Activated T-cell treated with anti-CD3 and anti-CD28 coated beads, Interleukin-2, amount 50 U/mL, for 48 hours (primary cell): ENCODE results near the gene SULF2.

ENCODE experiments used
- DNase-seq, 2 experiments: peaks; one replicate each; pipeline ENCODE4 v3.0.0-alpha.2; 2020

The SULF2 gene

GRCh38 chr20:47760686-47761481, 24.4 kb downstream of the SULF2 start:
- DNase-seq = no peak

GRCh38 chr20:47758517-47759450, 26.5 kb downstream of the SULF2 start:
- DNase-seq = no peak

GRCh38 chr20:47757145-47758035, 27.9 kb downstream of the SULF2 start:
- DNase-seq = no peak

GRCh38 chr20:47754946-47755652, 30.2 kb downstream of the SULF2 start:
- DNase-seq = no peak

- no peak for DNase-seq
Observed at GRCh38 chr20:47754388-47754715, 30.9 kb downstream of the SULF2 start.

- DNase-seq = no peak
Observed at GRCh38 chr20:47753576-47754387, 31.5 kb downstream of the SULF2 start.

- no peak for DNase-seq
Observed at GRCh38 chr20:47751449-47751848, 33.8 kb downstream of the SULF2 start.

- DNase-seq = no peak
Observed at GRCh38 chr20:47749339-47749738, 35.9 kb downstream of the SULF2 start.

GRCh38 chr20:47748823-47749222, 36.5 kb downstream of the SULF2 start:
- DNase-seq = no peak

GRCh38 chr20:47748069-47748468, 37.2 kb downstream of the SULF2 start:
- DNase-seq = no peak

GRCh38 chr20:47747669-47748031, 37.6 kb downstream of the SULF2 start:
- no peak for DNase-seq

- no peak for DNase-seq
Observed at GRCh38 chr20:47744803-47745202, 40.5 kb downstream of the SULF2 start.

- no peak for DNase-seq
Observed at GRCh38 chr20:47743671-47744070, 41.6 kb downstream of the SULF2 start.

GRCh38 chr20:47741669-47742608, 43.3 kb downstream of the SULF2 start:
- no peak for DNase-seq

- DNase-seq = no peak
Observed at GRCh38 chr20:47740862-47741184, 44.5 kb downstream of the SULF2 start.

- no peak for DNase-seq
Observed at GRCh38 chr20:47740121-47740861, 45.0 kb downstream of the SULF2 start.

GRCh38 chr20:47737923-47738322, 47.4 kb downstream of the SULF2 start:
- DNase-seq = no peak

- DNase-seq = no peak
Observed at GRCh38 chr20:47736570-47737152, 48.6 kb downstream of the SULF2 start.
